ENCODE measurements around the gene MAP7. TPM values are rescaled to one million over a fixed set of nuclear protein-coding genes. Genes with fewer than 3 reads are reported as not detected.
"Not testable (repeated sequence)": the region's sequence is repeated elsewhere in the genome, so short reads cannot be mapped to it uniquely, and the experiment has no call there.

MAP7 gene
- total RNA-seq, 1 experiment from 2014 or later = 7.8 TPM

DNA sequence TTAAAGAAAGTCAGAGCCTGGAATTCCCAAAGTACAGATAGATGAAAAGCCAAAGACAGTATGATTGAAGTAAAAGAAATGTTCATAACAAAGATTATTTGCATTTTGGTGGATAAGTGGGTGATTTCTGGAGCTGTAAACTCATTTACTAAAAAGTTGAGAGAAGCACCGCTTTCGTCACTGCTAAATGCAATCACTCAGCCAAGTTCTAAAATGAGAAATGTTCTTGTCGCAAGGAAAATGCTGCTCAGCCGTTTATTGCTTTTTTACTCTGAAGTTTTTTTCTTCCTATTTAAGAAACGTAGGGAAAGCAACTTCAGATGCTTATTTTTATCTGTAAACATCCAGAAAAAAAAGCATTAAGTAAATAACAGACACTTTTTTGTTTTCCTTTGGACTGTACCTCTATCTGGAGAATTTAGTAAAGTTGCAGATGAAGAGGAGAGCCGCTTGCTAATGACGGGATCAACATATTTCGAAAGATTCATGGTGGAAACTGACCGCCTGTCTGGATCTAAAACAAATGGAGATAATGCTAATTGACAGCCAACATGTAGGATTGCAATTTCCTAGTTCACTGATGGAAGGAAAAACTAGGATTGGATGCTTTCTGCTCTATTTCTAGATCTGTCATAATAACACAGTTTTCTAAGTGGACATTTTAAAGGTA lies 166.8 kb downstream of the MAP7 start:
- Histone ChIP-seq H3K4me3 (ENCODE audit: insufficient read depth, low read depth, low read length) (no peak overlapping the region), H3K27me3 (ENCODE audit: control insufficient read depth, insufficient read depth, low read length) (no peaks in the 10 kb centered on the region)
- no peak for DNase-seq

DNA sequence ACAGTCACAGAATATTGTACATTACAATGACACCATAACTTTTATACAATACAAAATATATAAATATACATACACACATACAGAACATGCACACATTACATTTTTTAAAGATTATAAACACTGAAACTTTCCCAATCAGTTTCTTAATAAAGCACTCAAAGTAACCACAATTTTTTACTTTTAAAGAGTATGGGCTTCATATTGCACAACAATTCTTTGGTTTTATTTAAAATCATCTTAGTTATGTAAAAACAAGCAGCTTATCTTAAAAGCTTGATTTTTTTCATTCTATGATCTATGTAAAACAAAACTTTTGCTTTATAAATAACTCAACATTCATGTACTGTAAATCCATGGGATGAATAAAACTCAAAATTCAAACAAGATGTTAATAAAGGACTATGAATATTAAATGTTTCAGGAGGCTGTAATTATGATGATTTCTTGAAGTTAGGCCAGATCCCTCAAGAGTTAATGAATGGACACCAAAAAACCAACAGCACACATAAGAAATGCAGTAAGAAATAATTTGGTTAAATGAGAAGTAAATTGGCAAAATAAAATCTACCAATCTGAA lies 167.5 kb downstream of the MAP7 start:
- Histone ChIP-seq H3K4me3 (ENCODE audit: insufficient read depth, low read depth, low read length) (no peak overlapping the region), H3K27me3 (ENCODE audit: control insufficient read depth, insufficient read depth, low read length) (no peaks in the 10 kb centered on the region), H3K36me3 (replicated peaks; ENCODE audit: control insufficient read depth, insufficient read depth, low read length) (0 out of 2 replicates have a peak, but pooled peaks cover 1% of the 10 kb centered on the region)
- DNase-seq = no peak

More for the DNA sequence above, 166.8 kb downstream of the MAP7 start:
- 0 out of 2 replicates have a peak, but pooled peaks cover 1% of the 10 kb centered on the region for H3K36me3 ChIP-seq (replicated peaks; ENCODE audit: control insufficient read depth, insufficient read depth, low read length)

DNA sequence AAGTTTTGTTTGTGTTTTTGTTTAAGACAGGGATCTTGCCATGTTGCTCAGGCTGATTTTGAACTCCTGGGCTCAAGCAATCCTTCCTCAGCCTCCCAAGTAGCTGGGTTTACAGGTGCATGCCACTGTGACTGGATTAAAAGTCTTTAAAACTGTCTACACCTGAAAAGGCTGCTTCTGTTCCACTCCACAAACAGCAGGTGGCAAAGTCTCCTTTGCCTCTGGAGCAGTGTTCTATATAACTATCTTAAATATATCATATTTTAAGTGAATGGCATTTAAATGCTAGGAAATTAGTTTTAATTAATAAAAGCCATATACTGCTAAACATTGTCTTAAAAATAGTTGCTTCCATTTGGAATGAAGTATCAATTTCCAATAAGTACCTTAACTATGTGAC lies 171.3 kb downstream of the MAP7 start:
- H3K36me3 ChIP-seq (replicated peaks; ENCODE audit: control insufficient read depth, insufficient read depth, low read length) = peaks cover 2% of the 10 kb centered on the region
- no peak overlapping the region for H3K4me3 ChIP-seq (ENCODE audit: insufficient read depth, low read depth, low read length)
- no peak for DNase-seq
- no peaks in the 10 kb centered on the region for H3K27me3 ChIP-seq (ENCODE audit: control insufficient read depth, insufficient read depth, low read length)

DNA sequence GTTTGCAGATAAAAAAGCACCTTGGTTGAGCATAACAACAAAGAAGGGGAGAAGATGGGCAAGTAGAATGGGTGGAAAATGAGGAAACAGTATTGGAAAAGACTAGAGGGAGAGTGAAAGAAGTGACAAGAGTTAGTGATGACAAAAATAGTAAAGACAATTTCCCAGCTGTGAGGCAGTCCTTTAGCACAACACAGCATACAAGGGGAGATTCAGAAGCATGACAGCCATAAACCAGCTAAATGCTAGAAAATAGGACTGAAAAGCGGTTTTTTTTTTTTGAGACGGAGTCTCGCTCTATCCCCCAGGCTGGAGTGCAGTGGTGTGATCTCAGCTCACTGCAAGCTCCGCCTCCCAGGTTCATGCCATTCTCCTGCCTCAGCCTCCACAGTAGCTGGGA lies 174.4 kb downstream of the MAP7 start:
- H3K36me3 ChIP-seq (replicated peaks; ENCODE audit: control insufficient read depth, insufficient read depth, low read length); H3K4me3 ChIP-seq (ENCODE audit: insufficient read depth, low read depth, low read length); DNase-seq; H3K27me3 ChIP-seq (ENCODE audit: control insufficient read depth, insufficient read depth, low read length): not testable (repeated sequence)

GRCh38 chr6:136371959-136372358 lies 178.3 kb downstream of the MAP7 start:
- no peak overlapping the region for H3K4me3 ChIP-seq (ENCODE audit: insufficient read depth, low read depth, low read length)
- no peaks in the 10 kb centered on the region for H3K27me3 ChIP-seq (ENCODE audit: control insufficient read depth, insufficient read depth, low read length)
- H3K36me3 ChIP-seq (replicated peaks; ENCODE audit: control insufficient read depth, insufficient read depth, low read length) = peaks cover 2% of the 10 kb centered on the region; the same call in 1 of the 2 replicates
- no peak for DNase-seq

DNA sequence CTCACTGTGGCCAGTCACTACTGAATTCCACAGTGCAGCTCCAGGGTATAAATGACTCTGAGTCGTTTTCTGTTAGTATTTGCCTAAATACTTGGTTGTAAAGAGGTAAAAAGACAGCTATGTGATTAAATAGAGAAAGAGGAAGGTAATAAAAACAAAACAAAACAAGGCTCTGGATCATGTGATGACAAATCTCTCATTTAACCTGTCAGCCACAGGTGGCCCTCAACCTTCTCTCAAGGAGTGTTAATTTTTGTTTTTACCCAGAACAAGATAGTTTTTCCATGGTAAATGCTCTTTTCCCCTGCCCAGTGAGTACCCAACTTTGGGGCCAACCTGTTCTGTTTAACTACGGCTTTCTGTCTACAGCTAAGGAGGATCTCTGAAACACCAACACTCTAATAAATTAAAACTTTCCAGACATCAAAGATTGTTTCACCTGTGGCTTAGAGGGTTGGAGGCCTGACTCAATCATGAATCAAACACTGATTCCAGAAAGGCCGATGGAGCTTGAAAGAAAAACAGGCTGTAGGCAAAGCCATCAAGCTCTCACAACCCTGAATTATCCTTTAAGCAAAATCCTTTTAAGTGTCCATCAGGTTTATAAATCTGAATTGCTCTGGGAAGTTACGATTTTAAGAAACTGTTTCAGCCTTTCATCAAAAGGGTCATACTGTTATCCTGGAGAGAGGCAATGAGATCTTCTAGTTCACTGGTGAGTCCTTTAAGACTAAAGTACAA lies 179.1 kb downstream of the MAP7 start:
- Histone ChIP-seq H3K4me3 (ENCODE audit: insufficient read depth, low read depth, low read length) (no peak overlapping the region), H3K36me3 (replicated peaks; ENCODE audit: control insufficient read depth, insufficient read depth, low read length) (peaks cover 2% of the 10 kb centered on the region; the same call in 1 of the 2 replicates), H3K27me3 (ENCODE audit: control insufficient read depth, insufficient read depth, low read length) (no peaks in the 10 kb centered on the region)
- DNase-seq = no peak

GRCh38 chr6:136365776-136366354 lies 184.4 kb downstream of the MAP7 start:
- Histone ChIP-seq H3K4me3 (ENCODE audit: insufficient read depth, low read depth, low read length) (no peak overlapping the region), H3K36me3 (replicated peaks; ENCODE audit: control insufficient read depth, insufficient read depth, low read length) (peaks cover 9% of the 10 kb centered on the region), H3K27me3 (ENCODE audit: control insufficient read depth, insufficient read depth, low read length) (no peaks in the 10 kb centered on the region)
- no peak for DNase-seq

DNA sequence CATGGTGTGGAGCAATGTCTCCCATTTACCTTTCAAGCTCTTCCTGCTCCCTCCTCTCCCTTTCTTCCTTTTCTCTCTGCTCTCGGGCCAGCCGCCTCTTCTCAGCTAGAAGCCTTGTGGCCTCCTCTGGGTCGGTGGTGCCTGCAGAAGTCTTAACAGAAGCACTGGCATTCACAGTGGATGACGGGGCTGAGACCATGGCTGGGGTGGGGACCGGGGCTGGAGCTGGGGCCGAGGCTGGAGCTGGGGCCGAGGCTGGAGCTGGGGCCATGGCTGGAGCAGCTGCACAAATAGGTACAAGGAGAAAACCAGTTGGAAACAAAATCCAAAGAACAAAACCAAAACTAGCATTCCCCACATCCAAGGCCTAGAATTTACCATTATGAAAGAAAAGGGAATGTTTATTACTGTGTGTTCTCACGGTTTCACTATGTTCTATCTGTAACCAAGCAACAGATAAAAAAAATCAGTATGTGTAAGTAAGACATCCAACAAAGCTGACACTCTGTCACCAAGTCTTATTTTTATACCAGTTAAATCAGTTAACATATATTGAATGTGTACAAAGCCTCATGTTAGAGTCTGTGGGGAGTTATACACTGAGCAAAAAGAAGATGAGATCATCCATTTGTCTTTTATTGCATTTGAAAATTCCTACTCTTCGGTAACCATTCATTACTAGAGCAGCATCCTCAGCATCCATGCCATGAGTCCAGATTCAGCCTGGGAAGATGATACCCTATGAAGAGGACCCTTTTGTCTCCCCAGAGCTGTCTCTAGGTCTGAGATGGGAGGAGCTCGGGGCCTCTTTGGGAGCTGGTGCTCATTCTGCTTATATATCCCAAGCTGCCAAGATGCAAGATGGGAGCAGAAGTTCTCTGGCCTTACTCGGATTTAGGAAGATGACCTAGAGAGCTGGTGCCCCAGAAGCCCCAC lies 187.5 kb downstream of the MAP7 start:
- Histone ChIP-seq H3K36me3 (replicated peaks; ENCODE audit: control insufficient read depth, insufficient read depth, low read length) (peaks cover 10% of the 10 kb centered on the region), H3K4me3 (ENCODE audit: insufficient read depth, low read depth, low read length) (no peak overlapping the region), H3K27me3 (ENCODE audit: control insufficient read depth, insufficient read depth, low read length) (no peaks in the 10 kb centered on the region)
- no peak for DNase-seq

GRCh38 chr6:136361787-136362186 lies 188.4 kb downstream of the MAP7 start:
- no peak overlapping the region for H3K4me3 ChIP-seq (ENCODE audit: insufficient read depth, low read depth, low read length)
- H3K27me3 ChIP-seq (ENCODE audit: control insufficient read depth, insufficient read depth, low read length) = no peaks in the 10 kb centered on the region
- peaks cover 10% of the 10 kb centered on the region for H3K36me3 ChIP-seq (replicated peaks; ENCODE audit: control insufficient read depth, insufficient read depth, low read length)
- DNase-seq = no peak

DNA sequence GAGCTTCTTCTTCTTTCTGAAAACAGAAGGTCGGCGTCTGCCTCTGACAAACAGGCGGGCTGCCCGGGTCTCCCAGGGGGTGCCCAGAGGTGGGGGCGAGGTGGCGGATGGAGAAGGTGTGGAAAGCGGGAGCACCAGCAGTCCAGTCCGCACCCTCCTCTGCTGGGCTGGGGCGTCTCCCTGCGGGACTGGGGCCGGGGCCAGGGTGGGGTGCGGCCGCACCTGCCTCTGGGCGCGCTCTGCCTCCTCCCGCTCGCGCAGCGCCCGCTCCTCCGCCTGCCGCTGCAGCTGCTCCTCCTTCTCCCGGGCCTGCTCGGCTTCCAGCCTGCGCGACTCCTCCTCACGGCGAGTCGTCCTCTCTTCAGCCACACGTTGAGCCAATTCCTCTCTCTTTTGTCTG lies 189.4 kb downstream of the MAP7 start:
- peak; percentile 33 for DNase-seq
- Histone ChIP-seq H3K27me3 (ENCODE audit: control insufficient read depth, insufficient read depth, low read length) (no peaks in the 10 kb centered on the region), H3K4me3 (ENCODE audit: insufficient read depth, low read depth, low read length) (no peak overlapping the region), H3K36me3 (replicated peaks; ENCODE audit: control insufficient read depth, insufficient read depth, low read length) (peaks cover 13% of the 10 kb centered on the region)

DNA sequence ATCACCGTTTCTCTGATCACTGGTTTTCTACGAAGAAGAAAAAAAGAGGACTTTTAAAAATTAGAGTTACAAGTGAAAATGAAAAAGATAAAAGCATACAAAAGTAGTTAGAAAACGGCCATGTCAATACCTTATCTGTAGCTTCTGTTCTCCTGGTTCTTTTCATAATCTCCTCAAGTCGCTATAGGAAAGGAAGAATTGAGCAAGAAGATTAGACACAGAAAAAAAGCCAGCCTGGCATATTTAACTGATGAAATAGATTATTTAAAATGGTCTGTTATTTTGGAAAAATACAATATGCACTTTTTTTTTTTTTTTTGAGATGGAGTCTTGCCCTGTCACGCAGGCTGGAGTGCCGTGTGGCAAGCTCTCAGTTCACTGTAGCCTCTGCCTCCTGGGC lies 190.4 kb downstream of the MAP7 start:
- H3K36me3 ChIP-seq (replicated peaks; ENCODE audit: control insufficient read depth, insufficient read depth, low read length) = peaks cover 13% of the 10 kb centered on the region
- no peak overlapping the region for H3K4me3 ChIP-seq (ENCODE audit: insufficient read depth, low read depth, low read length)
- H3K27me3 ChIP-seq (ENCODE audit: control insufficient read depth, insufficient read depth, low read length) = no peaks in the 10 kb centered on the region
- no peak for DNase-seq

DNA sequence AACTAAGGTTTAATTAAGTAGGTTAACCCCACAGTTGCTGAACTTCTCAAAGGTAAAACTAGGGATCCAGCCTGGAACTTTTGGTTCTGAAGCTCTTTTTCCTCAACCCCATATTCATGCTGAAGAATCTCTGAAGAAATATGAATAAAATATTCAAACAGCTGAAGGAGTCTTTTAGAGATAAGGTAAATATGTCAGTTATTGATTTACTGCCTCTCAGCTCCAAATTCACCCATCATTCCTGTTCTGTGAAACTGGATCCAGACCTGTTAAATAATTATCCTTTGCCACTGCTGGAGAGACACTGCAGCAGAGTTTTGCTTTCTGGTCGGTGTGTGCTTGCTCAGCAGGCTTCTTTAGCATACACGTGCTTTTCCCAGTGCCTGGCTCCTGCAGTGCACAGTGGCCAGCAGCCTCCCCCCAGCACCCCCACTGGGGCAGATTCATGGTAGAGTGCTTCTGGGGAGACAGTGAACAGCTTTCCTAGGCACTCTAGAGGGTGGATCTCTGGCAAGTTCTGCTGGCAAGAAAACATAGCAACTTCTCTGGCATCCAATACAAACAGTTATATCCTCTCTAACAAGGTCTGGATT lies 198.6 kb downstream of the MAP7 start:
- H3K36me3 ChIP-seq (replicated peaks; ENCODE audit: control insufficient read depth, insufficient read depth, low read length) = peaks cover 4% of the 10 kb centered on the region
- DNase-seq = peak; percentile 36
- no peak overlapping the region for H3K4me3 ChIP-seq (ENCODE audit: insufficient read depth, low read depth, low read length)
- H3K27me3 ChIP-seq (ENCODE audit: control insufficient read depth, insufficient read depth, low read length) = no peaks in the 10 kb centered on the region

- H3K27me3 ChIP-seq (ENCODE audit: control insufficient read depth, insufficient read depth, low read length) = no peaks in the 10 kb centered on the region
- no peaks in the 10 kb centered on the region for H3K36me3 ChIP-seq (replicated peaks; ENCODE audit: control insufficient read depth, insufficient read depth, low read length)
- DNase-seq = no peak
- no peak overlapping the region for H3K4me3 ChIP-seq (ENCODE audit: insufficient read depth, low read depth, low read length)
Observed at GRCh38 chr6:136350914-136351313, 199.3 kb downstream of the MAP7 start.

GRCh38 chr6:136347847-136348246 lies 202.4 kb downstream of the MAP7 start:
- peaks cover 7% of the 10 kb centered on the region for H3K36me3 ChIP-seq (replicated peaks; ENCODE audit: control insufficient read depth, insufficient read depth, low read length)
- H3K27me3 ChIP-seq (ENCODE audit: control insufficient read depth, insufficient read depth, low read length) = no peaks in the 10 kb centered on the region
- no peak for DNase-seq
- no peak overlapping the region for H3K4me3 ChIP-seq (ENCODE audit: insufficient read depth, low read depth, low read length)

Measured in H7 (cell line).